Aorta (tissue), 5 donors: ENCODE results near the gene PDE2A. TPM values are rescaled to one million over a fixed set of nuclear protein-coding genes. Genes with fewer than 3 reads are reported as not detected.
A peak's percentile ranks its signal among the peaks of the same experiment; 100 is the strongest.

Experiments
- ATAC-seq: fragments of 200-7000 bp; cut with Tn5 transposase; one replicate; pipeline ENCODE4 v1.9.1; 2022; ENCODE audit warnings: moderate library complexity; ENCODE audit not compliant: low FRiP score
- DNase-seq, 2 donors: peaks; one replicate each; pipeline ENCODE4 v3.0.0-alpha.2; 2020
- H3K27ac ChIP-seq, 2 donors: one replicate each; pipeline ENCODE4 v1.5.1; 2013; ENCODE audit warnings: low read length in 2 of 2, mild to moderate bottlenecking in 2 of 2, moderate library complexity in 2 of 2, control low read depth in 1 of 2, inconsistent platforms in 1 of 2, low read depth in 1 of 2
- H3K27me3 ChIP-seq, 2 donors: one replicate each; pipeline ENCODE4 v1.6.1; 2013; ENCODE audit warnings: control low read depth in 1 of 2, low read length in 1 of 2, mild to moderate bottlenecking in 1 of 2, moderate library complexity in 1 of 2; ENCODE audit not compliant: insufficient read depth in 2 of 2, control insufficient read depth in 1 of 2
- H3K36me3 ChIP-seq, 2 donors: one replicate each; pipeline ENCODE4 v1.6.1; 2013; ENCODE audit warnings: control low read depth in 1 of 2, low read length in 1 of 2, mild to moderate bottlenecking in 1 of 2; ENCODE audit not compliant: insufficient read depth in 2 of 2, control insufficient read depth in 1 of 2
- H3K4me1 ChIP-seq, 2 donors: one replicate each; pipeline ENCODE4 v1.6.1; 2013; ENCODE audit warnings: low read length in 2 of 2, control low read depth in 1 of 2, mild to moderate bottlenecking in 1 of 2, moderate library complexity in 1 of 2; ENCODE audit not compliant: insufficient read depth in 2 of 2, control insufficient read depth in 1 of 2
- H3K4me3 ChIP-seq, 2 donors: one replicate each; pipeline ENCODE4 v1.5.1; 2013; ENCODE audit warnings: low read length in 2 of 2, control low read depth in 1 of 2, mild to moderate bottlenecking in 1 of 2
- H3K9me3 ChIP-seq: one replicate; pipeline ENCODE4 v1.6.1; 2013; ENCODE audit warnings: mild to moderate bottlenecking, low read length; ENCODE audit not compliant: control insufficient read depth
- WGBS, 2 donors: extraction: QIAGEN DNeasy Blood & Tissue Kit; methylation state at CpG; one replicate each; pipeline ENCODE4 v1.1.7; 2013; 5-methylcytosine and 5-hydroxymethylcytosine counted together
- intact Hi-C, 2 donors: fragments of 100-400 bp; cut with DNase I; formaldehyde crosslinking; loops; one replicate each; pipeline versions ENCODE4 v1.14.2 to v1.15.0; 2022
- polyA plus RNA-seq, 2 donors: library from polyadenylated mRNA; stranded (reverse); fragments of 200-250 nt; gene quantifications; one replicate each; pipeline ENCODE4 v1.2.3, GENCODE V29; 2013
- total RNA-seq, 2 donors: library from RNA; stranded (reverse); fragmentation: NEBNext Ultra II Directional; extraction: Animal tissue kit (Norgen Biotek cat#: 25700); gene quantifications; one replicate each; pipeline ENCODE4 v1.2.1, GENCODE V29; 2021
- donor health status: healthy with polysubstance abuse.
- donor health status: Bipolar disorder and iron deficiency.
- donor health status: DM: no; HTN: no; CAD: no.
- donor health status: DM: no; HTN: no; CAD: no.
- donor health status: DM: yes; HTN: yes; CAD: no.

The PDE2A gene
- total and polyA plus RNA-seq, 4 donors: 0.38 to 80.8 (median 27.2) TPM

DNA sequence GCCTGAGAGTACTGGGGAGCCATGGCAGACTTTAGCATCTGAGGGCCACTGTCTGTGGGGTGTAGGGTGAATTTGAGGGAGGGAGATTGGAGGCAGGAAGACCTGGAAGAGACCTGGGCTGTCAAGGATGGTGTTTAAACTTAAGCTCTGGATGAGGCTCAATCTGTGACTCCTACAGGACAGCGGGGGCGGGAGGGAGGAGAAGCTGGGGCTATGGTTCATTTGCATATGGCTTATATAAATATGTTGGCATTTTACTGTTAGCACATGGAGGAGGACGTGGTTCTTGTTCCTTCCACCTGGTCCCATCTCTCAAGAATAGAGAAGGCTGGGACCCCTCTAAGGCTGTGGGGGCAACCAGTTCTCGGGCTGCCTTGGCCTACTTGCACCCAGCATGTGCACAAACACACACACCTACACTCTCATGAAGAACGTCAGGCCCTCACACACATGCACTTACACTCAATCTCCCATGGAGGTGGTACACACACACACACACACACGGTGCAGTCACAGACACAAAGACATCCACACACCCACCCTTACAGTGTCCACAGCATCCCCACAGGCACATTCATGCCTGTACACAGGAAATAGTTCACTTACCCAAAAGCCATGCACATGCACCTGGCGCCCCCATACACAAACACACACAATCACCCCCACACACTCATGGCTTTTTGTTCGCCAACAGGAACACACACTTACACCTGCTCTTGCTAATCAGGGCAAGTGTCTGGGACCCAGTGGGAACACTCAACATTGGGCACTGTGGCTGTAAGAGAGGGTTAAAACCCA, 81.3 kb downstream of the PDE2A start:
- DNase-seq: no peak
- Histone ChIP-seq H3K36me3 (no peaks in the 10 kb centered on the region), H3K4me1 (no peaks in the 10 kb centered on the region), H3K27me3 (no peaks in the 10 kb centered on the region), H3K4me3 (no peak overlapping the region), H3K27ac (no peak overlapping the region), H3K9me3 (no peaks in the 10 kb centered on the region)
- 89 to 92% methylated on average over 8 of the region's 8 CpGs for WGBS, 2 donors
- no peak for ATAC-seq
- intact Hi-C loops: no loop called here

DNA sequence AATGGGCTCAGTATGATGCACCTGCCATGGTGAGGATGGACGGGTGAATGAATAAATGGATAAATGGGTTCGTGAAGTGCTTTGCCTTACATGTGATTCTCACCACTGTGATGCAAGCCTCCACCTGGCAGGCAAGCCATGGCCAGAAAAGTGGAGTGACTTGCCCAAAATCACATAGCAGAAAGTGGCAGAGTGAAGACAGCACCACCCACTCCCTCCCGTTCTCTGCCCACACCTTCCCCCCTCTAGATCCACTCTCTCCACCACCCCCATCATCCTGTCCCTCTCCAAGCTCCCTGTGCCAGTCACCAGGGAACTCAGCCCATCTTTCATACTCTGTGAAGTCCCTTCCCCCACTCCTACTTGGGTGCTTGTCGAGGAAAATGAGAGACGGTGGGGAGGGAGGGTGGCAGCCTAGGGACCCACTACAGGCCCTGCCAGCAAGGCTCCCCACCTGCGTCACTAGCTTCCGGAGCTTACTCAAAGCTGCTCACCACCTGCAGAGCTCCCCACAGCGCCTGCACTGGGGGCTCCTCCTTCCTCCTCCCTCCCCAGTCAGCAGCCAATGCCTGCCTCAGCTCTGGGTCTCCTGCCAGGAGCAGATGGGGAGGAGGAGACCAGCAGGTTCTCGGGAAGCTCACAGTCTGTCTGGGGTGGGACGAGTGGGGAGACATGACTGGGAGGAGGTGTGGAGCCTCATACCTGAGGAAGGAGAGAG, 82.3 kb downstream of the PDE2A start:
- intact Hi-C loops: no loop called here
- Histone ChIP-seq H3K27me3 (no peaks in the 10 kb centered on the region), H3K9me3 (no peaks in the 10 kb centered on the region), H3K4me3 (no peak overlapping the region), H3K27ac (no peak overlapping the region), H3K4me1 (no peaks in the 10 kb centered on the region), H3K36me3 (no peaks in the 10 kb centered on the region)
- ATAC-seq: no peak
- DNase-seq: no peak
- WGBS, 2 donors: 29 to 32% methylated on average over 10 of the region's 10 CpGs

DNA sequence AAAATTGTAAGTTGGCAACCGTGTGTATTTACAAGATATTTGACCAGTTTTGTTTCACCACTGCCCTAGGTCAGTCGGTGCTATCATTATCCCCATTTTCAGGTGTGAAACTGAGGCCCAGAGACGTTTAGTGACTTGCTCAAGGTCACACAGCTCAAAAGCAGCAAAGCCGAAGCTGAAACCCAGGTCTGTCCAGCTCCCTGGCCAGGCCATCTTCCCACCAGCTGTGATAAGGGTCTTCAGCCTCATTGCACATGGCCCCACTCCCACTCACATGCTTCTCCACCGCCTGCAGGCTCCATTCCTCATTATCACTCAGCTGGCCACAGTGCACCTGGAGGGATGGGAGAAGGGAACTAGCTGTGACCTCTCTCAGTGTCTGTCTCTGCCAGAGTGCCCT, 83.2 kb downstream of the PDE2A start:
- H3K9me3 ChIP-seq: no peaks in the 10 kb centered on the region
- WGBS, 2 donors: 66 to 68% methylated on average over 5 of the region's 5 CpGs
- ATAC-seq (no peak), DNase-seq (no peak)
- no peaks in the 10 kb centered on the region for H3K4me1 ChIP-seq
- intact Hi-C loops: no loop called here
- H3K27ac ChIP-seq: no peak overlapping the region
- H3K27me3 ChIP-seq: no peaks in the 10 kb centered on the region
- no peak overlapping the region for H3K4me3 ChIP-seq
- H3K36me3 ChIP-seq: no peaks in the 10 kb centered on the region

DNA sequence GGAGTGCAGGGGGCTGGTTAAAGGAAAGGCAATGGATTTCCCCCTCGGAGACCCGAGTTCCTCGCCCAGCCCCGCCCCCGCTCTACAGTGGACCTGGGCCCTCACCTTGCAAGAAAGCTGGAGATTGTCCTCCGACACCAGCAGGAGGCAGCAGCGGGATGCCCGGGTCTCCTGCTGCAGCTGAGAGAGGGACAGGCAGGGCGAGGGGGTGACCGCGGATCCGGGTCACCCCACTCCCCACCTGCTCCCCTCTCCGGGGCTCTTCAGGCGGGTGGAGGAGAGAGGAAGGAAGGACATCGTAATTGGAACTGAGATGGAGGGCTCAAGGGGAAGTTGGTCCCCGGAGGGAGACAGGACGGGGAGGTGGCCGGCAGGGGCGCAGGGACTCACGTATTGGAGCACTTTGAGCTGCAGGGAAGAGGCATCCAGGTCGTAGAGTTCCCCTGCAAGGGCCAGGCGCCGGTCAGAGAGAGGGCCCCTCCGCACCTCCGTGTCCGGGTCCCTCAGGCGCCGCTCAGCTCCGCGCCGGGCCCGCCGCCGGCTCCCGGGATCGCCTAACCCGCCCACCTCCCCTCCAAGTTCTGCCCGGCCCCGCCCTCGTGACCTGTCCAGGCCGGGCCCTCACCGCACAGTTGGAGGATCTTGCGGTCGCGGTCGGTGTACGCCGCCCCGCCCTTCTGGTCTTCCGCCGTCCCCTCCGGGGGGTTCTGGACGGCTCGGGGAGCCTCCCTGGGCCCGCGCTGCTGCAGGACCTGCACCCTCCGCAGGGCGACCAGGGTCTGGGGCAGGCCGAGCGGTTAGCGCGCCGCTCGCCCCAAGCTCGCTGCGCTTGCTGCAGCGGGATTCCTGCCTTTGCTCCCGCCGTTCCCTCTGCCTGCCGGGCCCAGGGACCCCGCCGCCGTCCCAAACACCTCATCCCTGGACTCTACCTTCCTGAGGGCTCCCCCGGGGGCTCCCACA, 84.1 kb downstream of the PDE2A start:
- DNase-seq: peak; percentile 58 to 79
- 4 to 6% methylated on average over 67 to 74 of the region's 74 CpGs for WGBS, 2 donors
- Histone ChIP-seq H3K4me1 (no peaks in the 10 kb centered on the region), H3K27me3 (no peaks in the 10 kb centered on the region), H3K27ac (no peak overlapping the region), H3K9me3 (no peaks in the 10 kb centered on the region), H3K36me3 (no peaks in the 10 kb centered on the region), H3K4me3 (no peak overlapping the region)
- ATAC-seq: no peak
- intact Hi-C loops: no loop called here

DNA sequence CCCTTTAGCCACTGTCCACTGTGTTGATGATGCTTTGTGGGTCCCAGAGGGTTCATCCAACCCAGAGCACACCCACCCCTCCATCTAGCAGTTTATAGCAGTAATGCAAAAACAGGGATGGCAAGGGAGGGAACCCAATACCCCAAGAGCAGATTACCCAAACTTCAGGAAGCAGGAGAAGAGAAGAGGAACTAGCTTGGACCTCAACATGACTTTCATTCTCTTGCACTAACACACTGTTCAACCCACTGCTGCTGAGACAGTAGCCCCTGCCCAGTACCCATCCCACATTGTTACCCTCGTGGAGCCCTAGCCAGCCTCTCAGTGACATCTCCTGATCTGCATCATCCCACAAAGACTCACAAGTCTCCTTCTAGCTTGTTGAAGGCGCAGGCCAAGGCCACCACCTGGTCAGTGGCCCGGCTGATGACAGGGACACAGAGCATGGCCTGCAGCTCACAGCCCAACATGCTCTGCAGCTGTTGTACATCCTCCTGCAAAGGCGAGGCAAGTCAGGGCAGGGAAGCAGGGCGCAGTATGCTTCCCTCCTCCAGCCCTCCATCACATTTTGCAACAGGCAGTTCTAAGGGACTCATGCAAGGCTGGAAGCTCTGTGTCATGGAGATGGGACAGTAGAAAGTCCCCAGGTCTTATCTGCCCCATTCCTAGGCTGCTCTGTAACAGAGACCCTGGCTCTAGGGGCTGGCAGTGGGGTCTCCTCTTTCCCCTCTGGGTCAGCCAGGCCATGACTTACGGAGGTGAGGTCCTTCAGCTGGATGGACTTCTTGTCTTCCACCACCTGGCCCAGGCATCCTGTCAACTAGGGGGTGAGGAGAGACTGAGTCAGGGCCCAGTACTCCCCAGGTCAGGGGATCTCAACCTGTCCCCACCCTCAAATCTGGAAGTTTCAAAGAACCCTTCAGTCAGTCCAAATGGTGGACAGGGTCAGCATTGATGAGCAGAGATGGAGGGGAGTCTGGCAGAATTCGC, 85.5 kb downstream of the PDE2A start:
- 94 to 95% methylated on average over 7 of the region's 7 CpGs for WGBS, 2 donors

DNA sequence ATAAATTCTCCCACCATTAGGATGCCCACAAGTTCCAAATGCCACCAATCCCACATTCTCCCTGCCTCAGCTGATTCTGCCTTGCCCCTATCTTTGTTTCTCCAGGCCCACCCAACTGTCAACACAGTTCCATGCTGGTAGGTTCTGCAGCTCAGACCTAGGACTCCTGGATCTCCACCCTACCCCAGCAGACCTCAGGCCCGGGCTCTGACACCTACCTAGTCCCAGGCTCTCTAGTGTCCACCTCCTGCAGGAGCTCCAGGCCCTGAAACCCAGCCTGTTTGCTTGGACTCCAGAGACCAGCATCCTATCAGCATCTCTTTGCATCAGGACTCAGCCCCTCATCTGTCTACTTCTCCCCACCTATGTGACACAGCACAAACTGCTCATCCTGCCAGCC, 86.5 kb downstream of the PDE2A start:
- intact Hi-C loops: loop anchor here in 1 of 2 donors (2.0 kb wide), 2 partner anchors 55 to 97 kb away; no protein-coding TSS in a partner anchor
- no peaks in the 10 kb centered on the region for H3K27me3 ChIP-seq
- H3K36me3 ChIP-seq: no peaks in the 10 kb centered on the region
- no peak overlapping the region for H3K4me3 ChIP-seq
- ATAC-seq (no peak), DNase-seq (peak; percentile 8 to 41)
- H3K27ac ChIP-seq: no peak overlapping the region
- H3K9me3 ChIP-seq: no peaks in the 10 kb centered on the region
- H3K4me1 ChIP-seq: no peaks in the 10 kb centered on the region
- 95 to 100% methylated on average over 1 of the region's 1 CpG for WGBS, 2 donors

More for the DNA sequence above, 85.5 kb downstream of the PDE2A start:
- no peaks in the 10 kb centered on the region for H3K36me3 ChIP-seq
- no peaks in the 10 kb centered on the region for H3K9me3 ChIP-seq
- H3K4me1 ChIP-seq: no peaks in the 10 kb centered on the region
- H3K27me3 ChIP-seq: no peaks in the 10 kb centered on the region
- ATAC-seq (no peak), DNase-seq (peak; percentile 24 to 50)
- no peak overlapping the region for H3K4me3 ChIP-seq
- H3K27ac ChIP-seq: no peak overlapping the region
- intact Hi-C loops: no loop called here

DNA sequence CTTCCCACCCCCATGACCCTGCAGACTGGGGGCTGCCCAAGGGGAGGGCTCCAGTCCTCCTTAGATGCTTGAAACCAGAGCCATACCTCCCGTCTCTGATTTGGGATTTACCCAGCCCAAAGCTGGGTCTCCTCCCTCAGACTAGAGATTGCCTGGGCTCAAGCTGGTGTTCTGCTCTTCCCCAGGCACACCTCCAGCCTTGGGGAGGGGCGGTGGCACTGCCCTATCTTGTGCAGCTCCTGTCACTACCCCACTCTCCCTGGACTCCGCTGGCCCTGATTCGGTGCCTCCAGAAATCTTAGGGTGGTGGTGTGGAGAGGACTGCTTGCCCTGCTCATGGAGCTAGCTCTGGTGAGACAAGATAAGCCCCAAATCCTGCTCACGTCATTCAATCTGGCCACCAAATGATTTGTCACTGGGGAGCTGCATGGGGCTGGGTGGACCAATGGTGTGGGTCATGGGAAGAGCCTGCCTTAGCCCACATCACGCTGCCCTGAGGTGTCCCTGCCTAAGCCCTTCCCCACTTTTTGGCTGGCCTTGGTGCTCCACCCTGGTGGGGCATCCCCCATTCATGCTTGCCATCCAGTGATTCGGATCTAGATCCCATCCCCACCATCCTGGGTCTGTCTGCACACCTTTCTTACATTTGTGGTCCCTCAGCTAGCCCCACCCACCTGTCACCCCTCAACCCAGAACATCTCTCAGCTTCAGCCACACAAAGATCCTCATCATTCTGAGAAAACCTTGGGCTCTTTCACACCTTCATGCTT, 87.7 kb downstream of the PDE2A start:
- H3K9me3 ChIP-seq: no peaks in the 10 kb centered on the region
- no peaks in the 10 kb centered on the region for H3K36me3 ChIP-seq
- ATAC-seq (no peak), DNase-seq (peak; percentile 42 to 60)
- H3K4me1 ChIP-seq: no peaks in the 10 kb centered on the region
- WGBS, 2 donors: 82 to 88% methylated on average over 7 of the region's 7 CpGs
- no peak overlapping the region for H3K27ac ChIP-seq
- no peaks in the 10 kb centered on the region for H3K27me3 ChIP-seq
- no peak overlapping the region for H3K4me3 ChIP-seq
- intact Hi-C loops: loop anchor here in 1 of 2 donors (2.0 kb wide), 2 partner anchors 56 to 98 kb away; no protein-coding TSS in a partner anchor
